Thymus (tissue), 11 donors: Measurements from ENCODE around the gene ARL11. TPM values are rescaled to one million over a fixed set of nuclear protein-coding genes. Genes with fewer than 3 reads are reported as not detected.

Source experiments
- DNase-seq, 9 donors: peaks; one replicate each; pipeline ENCODE4 v3.0.0-alpha.2; 2013; ENCODE audit warnings: low spot score in 9 of 9, low read depth in 6 of 9, missing footprints in 1 of 9
- H3K27ac ChIP-seq, 2 donors: one replicate each; pipeline ENCODE4 v1.5.1; 2013; ENCODE audit warnings: control low read depth in 1 of 2, low read depth in 1 of 2, low read length in 1 of 2, mild to moderate bottlenecking in 1 of 2, moderate library complexity in 1 of 2
- H3K27me3 ChIP-seq, 2 donors: one replicate each; pipeline ENCODE4 v1.5.1; 2013; ENCODE audit warnings: low read length in 1 of 2; ENCODE audit not compliant: control insufficient read depth in 2 of 2, insufficient read depth in 1 of 2
- H3K36me3 ChIP-seq, 2 donors: one replicate each; pipeline ENCODE4 v1.5.1; 2013; ENCODE audit warnings: low read length in 1 of 2, mild to moderate bottlenecking in 1 of 2, moderate library complexity in 1 of 2; ENCODE audit not compliant: control insufficient read depth in 2 of 2, insufficient read depth in 2 of 2
- H3K4me1 ChIP-seq, 2 donors: one replicate each; pipeline ENCODE4 v1.5.1; 2013; ENCODE audit warnings: low read length in 2 of 2; ENCODE audit not compliant: control insufficient read depth in 2 of 2, insufficient read depth in 2 of 2
- H3K4me3 ChIP-seq, 2 donors: one replicate each; pipeline ENCODE4 v1.5.1; 2013; ENCODE audit warnings: low read length in 2 of 2, control low read depth in 1 of 2, mild to moderate bottlenecking in 1 of 2
- H3K9me3 ChIP-seq, 2 donors: one replicate each; pipeline ENCODE4 v1.5.1; 2013; ENCODE audit warnings: low read length in 1 of 2, mild to moderate bottlenecking in 1 of 2; ENCODE audit not compliant: control insufficient read depth in 2 of 2, insufficient read depth in 1 of 2
- WGBS: extraction: QIAGEN DNeasy Blood & Tissue Kit; methylation state at CpG from one replicate; pipeline ENCODE4 v1.1.7; 2013; 5-methylcytosine and 5-hydroxymethylcytosine counted together
- polyA plus RNA-seq: library from polyadenylated mRNA; stranded (reverse); fragments of 200-250 nt; gene quantifications from one replicate; pipeline ENCODE4 v1.2.3, GENCODE V29; 2013
- total RNA-seq: library from RNA; stranded (reverse); fragments of 120-200 nt; gene quantifications from one replicate; pipeline ENCODE4 v1.2.4, GENCODE V29; 2013
- donor health status: healthy.

Gene ARL11
- total and polyA plus RNA-seq, 2 donors, result 1.3 to 2.7 TPM

- DNase-seq, result no peak
- Histone ChIP-seq H3K27me3 (no peaks in the 10 kb centered on the region), H3K9me3 (no peaks in the 10 kb centered on the region), H3K36me3 (no peaks in the 10 kb centered on the region), H3K27ac (no peak overlapping the region), H3K4me3 (no peak overlapping the region), H3K4me1 (no peaks in the 10 kb centered on the region)
- 92% methylated on average over 17 of the region's 17 CpGs for WGBS
Observed at GRCh38 chr13:49651570-49652354, 23.5 kb downstream of the ARL11 start.

GRCh38 chr13:49652355-49653305 lies 24.3 kb downstream of the ARL11 start:
- no peak overlapping the region for H3K4me3 ChIP-seq
- no peaks in the 10 kb centered on the region for H3K27me3 ChIP-seq
- H3K9me3 ChIP-seq, result no peaks in the 10 kb centered on the region
- 47% methylated on average over 16 of the region's 16 CpGs for WGBS
- no peaks in the 10 kb centered on the region for H3K4me1 ChIP-seq
- H3K27ac ChIP-seq, result no peak overlapping the region
- peak in 2 of 9 donors; percentile 9 to 22 for DNase-seq
- no peaks in the 10 kb centered on the region for H3K36me3 ChIP-seq

GRCh38 chr13:49653478-49653877 lies 25.2 kb downstream of the ARL11 start:
- no peak overlapping the region for H3K4me3 ChIP-seq
- no peaks in the 10 kb centered on the region for H3K4me1 ChIP-seq
- no peak overlapping the region for H3K27ac ChIP-seq
- DNase-seq, result no peak
- H3K36me3 ChIP-seq, result no peaks in the 10 kb centered on the region
- H3K9me3 ChIP-seq, result no peaks in the 10 kb centered on the region
- no peaks in the 10 kb centered on the region for H3K27me3 ChIP-seq

- H3K4me1 ChIP-seq, result no peaks in the 10 kb centered on the region
- H3K27me3 ChIP-seq, result no peaks in the 10 kb centered on the region
- no peak overlapping the region for H3K27ac ChIP-seq
- 92% methylated on average over 3 of the region's 3 CpGs for WGBS
- no peaks in the 10 kb centered on the region for H3K36me3 ChIP-seq
- H3K9me3 ChIP-seq, result no peaks in the 10 kb centered on the region
- DNase-seq, result no peak
- H3K4me3 ChIP-seq, result no peak overlapping the region
Observed at GRCh38 chr13:49654011-49654410, 25.7 kb downstream of the ARL11 start.

GRCh38 chr13:49655906-49656305 lies 27.6 kb downstream of the ARL11 start:
- Histone ChIP-seq H3K4me1 (no peaks in the 10 kb centered on the region), H3K9me3 (no peaks in the 10 kb centered on the region), H3K27me3 (no peaks in the 10 kb centered on the region), H3K36me3 (no peaks in the 10 kb centered on the region), H3K4me3 (no peak overlapping the region), H3K27ac (no peak overlapping the region)
- no peak for DNase-seq
- 97% methylated on average over 3 of the region's 3 CpGs for WGBS

GRCh38 chr13:49657241-49657641 lies 28.9 kb downstream of the ARL11 start:
- no peaks in the 10 kb centered on the region for H3K27me3 ChIP-seq
- H3K27ac ChIP-seq, result no peak overlapping the region
- no peak for DNase-seq
- no peak overlapping the region for H3K4me3 ChIP-seq
- no peaks in the 10 kb centered on the region for H3K36me3 ChIP-seq
- H3K4me1 ChIP-seq, result no peaks in the 10 kb centered on the region
- no peaks in the 10 kb centered on the region for H3K9me3 ChIP-seq
- WGBS, result 93% methylated on average over 9 of the region's 9 CpGs

GRCh38 chr13:49664606-49665005 lies 36.3 kb downstream of the ARL11 start:
- H3K36me3 ChIP-seq, result peaks cover 5 to 15% of the 10 kb centered on the region in 2 donors
- H3K27me3 ChIP-seq, result no peaks in the 10 kb centered on the region
- H3K4me1 ChIP-seq, result no peaks in the 10 kb centered on the region
- no peaks in the 10 kb centered on the region for H3K9me3 ChIP-seq
- no peak overlapping the region for H3K27ac ChIP-seq
- WGBS, result 96% methylated on average over 4 of the region's 4 CpGs
- no peak overlapping the region for H3K4me3 ChIP-seq
- DNase-seq, result no peak

- Histone ChIP-seq H3K4me3 (no peak overlapping the region), H3K36me3 (peaks cover 5 to 15% of the 10 kb centered on the region in 2 donors), H3K4me1 (no peaks in the 10 kb centered on the region), H3K9me3 (no peaks in the 10 kb centered on the region), H3K27me3 (no peaks in the 10 kb centered on the region), H3K27ac (no peak overlapping the region)
- no peak for DNase-seq
- WGBS, result 96% methylated on average over 2 of the region's 2 CpGs
Observed at GRCh38 chr13:49667773-49668172, 39.5 kb downstream of the ARL11 start.

GRCh38 chr13:49669735-49670309 lies 41.5 kb downstream of the ARL11 start:
- Histone ChIP-seq H3K27ac (no peak overlapping the region), H3K36me3 (peaks cover 5 to 15% of the 10 kb centered on the region in 2 donors), H3K9me3 (no peaks in the 10 kb centered on the region), H3K4me3 (no peak overlapping the region), H3K4me1 (no peaks in the 10 kb centered on the region), H3K27me3 (no peaks in the 10 kb centered on the region)
- WGBS, result 92% methylated on average over 5 of the region's 5 CpGs
- DNase-seq, result peak in 3 of 9 donors; percentile 37 to 60 (median 55)
